Fibroblast of upper back skin (primary cell): Measurements from ENCODE around the gene MACROD2.
A peak's percentile ranks its signal among the peaks of the same experiment; 100 is the strongest.

Experiments
- DNase-seq: peaks from one replicate; pipeline ENCODE4 v3.0.0-alpha.2; 2013

MACROD2 gene

DNA sequence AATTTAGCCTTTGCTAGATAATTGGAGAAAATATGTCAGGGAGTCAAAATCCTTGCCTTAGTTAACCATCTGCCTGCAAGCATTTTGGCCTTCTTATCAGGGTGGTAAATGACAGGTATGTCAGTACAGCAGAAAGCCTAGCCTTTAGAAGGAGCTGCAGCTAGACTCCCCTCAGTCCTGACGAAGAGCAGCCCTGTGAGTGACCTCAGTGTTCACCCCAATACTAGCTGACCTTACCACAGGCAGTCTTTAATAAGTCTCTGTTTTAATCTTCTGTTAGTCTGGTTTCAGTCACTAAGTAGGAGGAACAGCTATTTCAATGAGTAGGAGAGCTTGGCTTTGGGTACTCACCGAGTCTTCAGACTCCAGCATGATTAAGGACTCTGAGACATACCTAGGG is 682.1 kb downstream of the MACROD2 start:
- DNase-seq = no peak

GRCh38 chr20:14685183-14685582 is 689.9 kb downstream of the MACROD2 start:
- no peak for DNase-seq

DNA sequence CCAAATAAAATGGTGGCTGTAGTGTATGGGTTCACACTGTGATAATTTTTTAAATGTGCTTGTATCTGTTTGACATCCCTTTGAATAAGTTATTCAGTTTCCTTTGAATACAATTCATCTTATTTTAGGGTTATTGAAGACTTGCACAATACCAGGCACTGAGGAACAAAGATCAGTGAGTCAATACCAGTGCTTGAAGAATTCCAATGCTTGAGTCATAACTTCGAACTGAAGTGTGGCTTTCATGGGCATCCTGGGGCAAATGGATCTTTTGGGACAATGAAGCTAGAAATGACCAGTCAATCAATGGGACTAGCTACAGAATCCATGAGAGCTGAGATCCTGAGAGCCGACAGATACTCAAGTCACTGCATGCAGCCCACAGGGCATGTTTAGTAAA is 692.0 kb downstream of the MACROD2 start:
- no peak for DNase-seq

DNA sequence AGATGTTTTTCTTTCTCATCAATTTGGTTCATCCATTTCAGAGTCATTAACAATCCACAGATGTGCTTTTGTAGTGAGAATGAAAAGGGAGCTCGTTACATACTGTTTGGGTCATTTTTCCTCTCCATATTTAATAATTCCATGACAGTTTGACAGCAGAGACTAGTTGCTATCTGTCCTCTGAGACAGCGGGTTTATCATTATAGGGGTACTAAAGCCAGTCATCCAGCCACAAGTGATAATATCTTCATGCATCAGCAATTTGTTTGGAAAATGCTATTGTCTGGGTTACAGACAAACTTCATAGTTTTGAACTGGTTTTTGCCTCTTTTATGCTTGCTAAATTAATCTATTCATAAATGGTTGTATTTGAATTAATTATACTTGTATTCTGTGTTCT is 692.7 kb downstream of the MACROD2 start:
- DNase-seq = no peak

GRCh38 chr20:14691994-14692393 is 696.7 kb downstream of the MACROD2 start:
- DNase-seq = no peak

DNA sequence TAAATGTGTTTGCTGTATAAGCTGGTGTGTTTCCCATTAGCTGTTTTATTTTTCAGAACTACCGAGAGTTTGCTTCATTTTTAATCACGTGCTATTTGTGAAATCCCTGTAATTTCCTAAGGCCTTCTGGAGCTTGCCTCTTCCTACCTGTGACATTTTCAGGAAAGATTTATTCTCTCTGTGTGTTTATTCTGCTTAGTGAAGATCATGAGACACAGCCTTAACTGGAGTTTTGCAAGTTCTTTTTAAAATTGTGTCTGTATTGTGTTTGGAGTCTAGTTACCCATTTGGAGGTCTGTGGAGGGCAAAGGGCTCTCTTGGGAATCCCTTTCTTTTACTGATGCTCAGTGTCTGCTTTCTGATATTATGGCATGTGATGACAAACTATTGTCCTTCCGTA is 701.2 kb downstream of the MACROD2 start:
- DNase-seq = no peak

DNA sequence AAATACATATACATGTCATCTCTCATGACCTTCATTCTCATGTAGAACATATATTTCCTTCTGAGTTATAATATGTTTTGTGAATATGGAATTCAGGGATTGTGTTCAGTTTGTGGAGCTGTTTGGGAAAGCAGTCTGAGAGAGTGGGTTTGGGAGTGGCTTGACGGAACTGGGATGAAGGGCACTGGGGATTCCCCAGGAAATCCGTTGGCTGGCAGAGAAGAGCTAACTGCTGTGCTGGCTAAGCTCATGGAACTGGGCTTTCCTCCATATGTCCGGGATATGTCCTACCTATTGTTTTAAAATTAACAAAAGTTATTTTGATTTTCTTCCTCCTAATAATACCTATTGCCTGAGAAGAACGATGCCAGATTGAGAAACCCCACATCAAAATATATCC is 701.6 kb downstream of the MACROD2 start:
- no peak for DNase-seq

GRCh38 chr20:14698125-14698524 is 702.8 kb downstream of the MACROD2 start:
- DNase-seq = no peak

DNA sequence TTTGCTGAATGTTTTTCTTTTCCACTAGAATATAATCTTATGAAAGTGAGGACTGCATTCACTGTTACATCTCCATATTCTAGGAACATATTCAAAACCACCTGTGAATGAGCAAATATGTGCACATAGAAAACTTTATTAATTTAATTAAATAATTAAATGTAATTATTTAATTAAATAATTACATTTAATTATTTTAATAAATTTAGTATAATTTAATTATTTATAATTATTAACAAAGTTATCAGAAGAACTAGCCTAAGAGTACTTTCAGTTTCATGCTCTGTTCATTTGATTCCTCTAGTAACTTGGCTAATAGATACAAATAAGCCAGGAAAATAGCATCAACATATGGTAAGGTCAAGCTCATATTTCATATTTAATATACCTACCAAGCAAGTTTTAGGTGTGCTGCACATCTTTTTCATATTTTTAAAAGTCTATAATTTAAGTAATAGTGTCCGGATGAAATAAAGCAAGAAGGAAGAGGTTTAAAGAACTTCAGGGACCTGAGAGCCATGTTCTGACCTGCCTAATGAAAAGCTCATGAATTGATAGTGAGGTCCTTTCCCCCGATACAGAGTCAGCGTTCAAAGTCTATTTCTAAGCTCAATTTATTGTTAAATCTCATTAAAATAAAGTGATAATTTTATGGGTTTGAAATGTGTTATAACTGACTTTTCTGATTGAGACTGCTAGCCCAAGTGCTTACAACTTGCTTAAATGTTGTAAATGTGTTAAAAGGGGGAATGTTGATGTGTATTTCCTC is 703.5 kb downstream of the MACROD2 start:
- DNase-seq = no peak

DNA sequence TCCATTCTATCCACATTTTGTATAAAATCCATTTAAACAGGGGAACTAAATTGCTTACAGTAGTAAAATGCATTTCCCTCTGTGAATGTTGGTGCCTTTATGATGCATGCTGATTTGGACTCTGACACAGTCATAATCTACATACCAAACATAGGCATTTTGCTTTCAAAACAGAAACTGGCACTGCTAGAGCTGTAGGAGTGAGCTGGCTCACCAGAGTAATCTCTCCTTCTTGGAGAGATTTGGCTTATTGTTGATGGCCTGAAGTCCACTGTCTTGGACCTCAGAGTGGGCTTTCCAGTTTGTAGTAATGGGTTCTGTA is 705.3 kb downstream of the MACROD2 start:
- peak; percentile 40 for DNase-seq

DNA sequence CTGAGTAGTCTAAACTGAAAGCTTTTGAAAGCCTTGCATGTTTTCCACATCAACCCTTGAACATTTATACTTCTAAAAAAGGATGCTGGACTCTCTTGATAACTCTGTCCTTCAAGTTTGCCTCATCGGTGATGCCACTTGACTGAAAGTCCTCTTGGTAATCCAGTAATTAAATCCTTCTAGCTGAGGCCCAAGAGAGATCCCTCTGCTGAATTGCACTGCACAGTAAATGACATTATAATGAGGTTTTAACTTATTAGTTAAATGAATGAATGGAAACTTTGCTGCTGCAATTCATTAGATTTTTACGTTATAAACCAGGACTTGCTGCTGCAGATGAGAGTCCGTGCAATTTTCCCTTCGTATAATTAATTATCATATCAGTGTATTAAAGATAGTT is 706.0 kb downstream of the MACROD2 start:
- no peak for DNase-seq

- DNase-seq = no peak
Measured at GRCh38 chr20:14706555-14706954, 711.2 kb downstream of the MACROD2 start.

- no peak for DNase-seq
Measured at GRCh38 chr20:14707026-14707680, 711.8 kb downstream of the MACROD2 start.

DNA sequence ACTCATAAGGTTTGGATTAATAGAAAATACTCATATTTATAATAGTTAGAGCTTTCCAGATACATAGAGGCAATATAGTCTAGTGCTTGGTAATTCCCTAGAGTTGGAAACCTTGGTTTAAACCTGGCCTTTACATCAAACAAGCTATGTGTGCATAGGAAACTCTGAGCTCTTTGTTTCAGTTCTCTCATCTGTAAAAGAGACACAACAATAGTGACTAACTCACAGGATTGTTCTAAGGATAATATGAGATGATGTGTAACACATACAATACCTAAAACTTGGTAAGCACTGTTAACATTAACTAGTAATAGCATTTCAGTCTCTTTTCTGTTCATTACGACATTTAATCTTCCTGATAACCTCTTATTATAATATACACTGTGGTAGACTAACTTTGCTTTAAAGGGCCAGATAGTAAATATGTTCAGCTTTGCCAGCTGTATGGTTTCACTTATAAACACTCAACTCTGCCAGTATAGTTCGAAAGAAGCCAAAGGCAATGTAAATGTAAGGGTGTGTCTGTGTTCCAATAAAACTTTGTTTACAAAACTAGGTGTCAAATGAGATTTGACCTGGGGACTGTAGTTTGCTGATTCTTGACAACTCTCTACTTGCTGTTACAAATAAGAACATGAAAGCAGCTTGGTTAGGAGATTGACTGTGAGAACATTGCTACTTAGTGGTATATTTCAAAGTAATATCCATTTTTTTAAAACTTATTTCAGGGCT is 712.7 kb downstream of the MACROD2 start:
- no peak for DNase-seq

- DNase-seq = no peak
Measured at GRCh38 chr20:14709439-14709838, 714.1 kb downstream of the MACROD2 start.

GRCh38 chr20:14710951-14711350 is 715.6 kb downstream of the MACROD2 start:
- DNase-seq = no peak

DNA sequence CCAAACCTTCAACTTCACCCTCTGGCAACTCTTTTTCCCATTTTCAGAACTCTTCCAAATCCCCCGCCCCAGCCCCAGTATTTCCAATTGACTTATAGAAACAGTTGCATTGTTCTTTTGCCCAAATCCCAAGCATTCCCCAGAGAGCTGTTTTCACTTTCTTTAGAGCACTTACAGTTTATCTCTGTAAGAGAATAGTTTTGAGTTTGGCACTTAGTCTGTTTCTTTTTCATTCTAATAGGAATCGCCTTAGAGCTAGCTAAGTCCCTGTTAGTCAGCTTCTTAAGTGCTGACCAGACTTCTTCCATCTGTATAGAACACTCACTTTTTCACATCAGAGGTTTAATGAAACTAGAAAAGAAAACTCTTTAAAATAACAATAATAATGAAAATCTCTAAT is 716.3 kb downstream of the MACROD2 start:
- no peak for DNase-seq

- peak; percentile 70 for DNase-seq
Measured at GRCh38 chr20:14712302-14712739, 717.0 kb downstream of the MACROD2 start.

- no peak for DNase-seq
Measured at GRCh38 chr20:14715400-14715799, 720.1 kb downstream of the MACROD2 start.

- no peak for DNase-seq
Measured at GRCh38 chr20:14716351-14716801, 721.1 kb downstream of the MACROD2 start.

DNA sequence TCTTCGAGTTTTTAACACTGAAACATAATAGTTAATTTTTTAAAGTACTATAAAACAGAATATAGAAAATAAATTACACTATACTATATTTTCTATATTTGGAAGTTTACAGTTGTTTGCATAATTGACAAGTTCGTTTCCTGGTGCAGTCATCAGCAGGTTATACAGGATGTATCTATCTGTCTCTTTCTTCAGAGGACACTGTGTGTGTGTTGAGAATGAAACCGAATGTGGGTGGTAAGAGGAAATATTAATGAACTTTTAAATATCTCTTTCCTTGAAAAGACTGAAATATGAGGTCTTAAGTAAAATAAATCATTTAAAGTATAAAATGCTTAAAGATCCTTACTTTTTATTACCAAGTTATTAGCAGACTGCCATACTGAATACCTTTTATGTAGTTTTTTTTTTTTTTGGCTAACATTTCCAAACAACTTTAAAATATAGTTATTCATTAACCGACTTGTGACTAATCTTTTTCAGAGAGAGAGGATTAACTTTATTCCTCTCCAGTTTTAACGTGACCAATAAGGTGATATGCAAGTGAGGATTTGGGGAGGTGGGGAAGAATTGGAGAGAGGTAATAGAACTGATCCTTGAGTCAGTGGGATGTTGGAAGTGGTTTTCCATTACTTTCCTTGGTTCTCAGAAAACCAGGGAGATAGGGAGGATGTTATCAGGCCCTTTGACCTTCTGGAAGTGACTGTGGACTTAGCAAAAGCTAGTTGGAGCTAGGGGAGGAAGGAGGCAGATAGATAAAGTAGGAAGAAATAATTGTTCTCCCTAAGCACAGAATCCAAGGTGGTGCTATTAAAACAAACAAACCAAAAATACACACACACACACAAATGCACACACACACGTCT is 722.1 kb downstream of the MACROD2 start:
- DNase-seq = no peak

GRCh38 chr20:14720251-14720650 is 724.9 kb downstream of the MACROD2 start:
- no peak for DNase-seq

GRCh38 chr20:14721926-14722452 is 726.7 kb downstream of the MACROD2 start:
- no peak for DNase-seq
